GM12865 (cell line): ENCODE measurements around the gene SLF1.

Experiments
- DNase-seq: peaks from one replicate; pipeline ENCODE4 v3.0.0; 2010; ENCODE audit warnings: low read depth
- H3K4me3 ChIP-seq: 2 replicates; pipeline ENCODE4 v1.5.1; 2011; ENCODE audit warnings: mild to moderate bottlenecking, low read depth, low read length, control low read depth
- CTCF ChIP-seq: IDR thresholded peaks from 2 replicates; pipeline ENCODE4 v1.5.1; 2011; ENCODE audit warnings: low read length, control low read depth, low read depth, inconsistent platforms; ENCODE audit not compliant: insufficient read depth; ENCODE audit errors: missing control alignments

Gene SLF1

GRCh38 chr5:94675965-94676618, 57.6 kb downstream of the SLF1 start:
- H3K4me3 ChIP-seq: no peak overlapping the region
- DNase-seq: no peak
- TF ChIP-seq CTCF: no peak

- no peak for DNase-seq
- no peak overlapping the region for H3K4me3 ChIP-seq
- TF ChIP-seq CTCF: no peak
Measured at GRCh38 chr5:94682814-94683520, 64.5 kb downstream of the SLF1 start.

- no peak for DNase-seq
Measured at GRCh38 chr5:94689908-94690307, 71.4 kb downstream of the SLF1 start.

GRCh38 chr5:94690778-94691177, 72.3 kb downstream of the SLF1 start:
- no peak for DNase-seq
- H3K4me3 ChIP-seq: no peak overlapping the region

More at GRCh38 chr5:94689908-94690307, 71.4 kb downstream of the SLF1 start:
- TF ChIP-seq CTCF: no peak
- H3K4me3 ChIP-seq: no peak overlapping the region

GRCh38 chr5:94691291-94691690, 72.8 kb downstream of the SLF1 start:
- H3K4me3 ChIP-seq: no peak overlapping the region
- no peak for TF ChIP-seq CTCF
- no peak for DNase-seq

More at GRCh38 chr5:94690778-94691177, 72.3 kb downstream of the SLF1 start:
- TF ChIP-seq CTCF: no peak

GRCh38 chr5:94691949-94692348, 73.5 kb downstream of the SLF1 start:
- no peak for DNase-seq
- H3K4me3 ChIP-seq: no peak overlapping the region
- TF ChIP-seq CTCF: no peak

- H3K4me3 ChIP-seq: no peak overlapping the region
- no peak for DNase-seq
- no peak for TF ChIP-seq CTCF
Measured at GRCh38 chr5:94692581-94692980, 74.1 kb downstream of the SLF1 start.
